Esophagus muscularis mucosa (tissue), 4 donors: ENCODE results near the gene NGRN. TPM values are rescaled to one million over a fixed set of nuclear protein-coding genes. Genes with fewer than 3 reads are reported as not detected.

Source experiments
- DNase-seq: peaks from one replicate; pipeline ENCODE4 v3.0.0-alpha.2; 2017; ENCODE audit errors: extremely low spot score
- H3K27ac ChIP-seq, 4 donors: fragments of 200-600 bp; sonication (generic); replicated peaks in 1 of 4; 1 replicate in 3 of 4; 2 replicates in 1 of 4; pipeline ENCODE4 v1.5.1; 2016 to 2019; ENCODE audit warnings: mild to moderate bottlenecking in 1 of 4
- H3K27me3 ChIP-seq, 4 donors: fragments of 200-600 bp; sonication (generic); one replicate each; pipeline versions ENCODE4 v1.5.1 to v1.6.0; 2016 to 2019
- H3K36me3 ChIP-seq, 4 donors: fragments of 200-600 bp; sonication (generic); one replicate each; pipeline ENCODE4 v1.5.1; 2016 to 2019
- H3K4me1 ChIP-seq, 4 donors: fragments of 200-600 bp; sonication (generic); one replicate each; pipeline ENCODE4 v1.5.1; 2016 to 2019
- H3K4me3 ChIP-seq, 4 donors: fragments of 200-600 bp; sonication (generic); 1 replicate in 2 of 4; 2 replicates in 2 of 4; pipeline ENCODE4 v1.5.1; 2016 to 2019; ENCODE audit warnings: mild to moderate bottlenecking in 4 of 4, moderate library complexity in 1 of 4
- H3K9me3 ChIP-seq, 4 donors: fragments of 200-600 bp; sonication (generic); 1 replicate in 3 of 4; 2 replicates in 1 of 4; pipeline ENCODE4 v1.5.1; 2016 to 2019
- EP300 ChIP-seq: sonication (generic); formaldehyde crosslinking; IDR thresholded peaks from one replicate; pipeline ENCODE4 v1.6.1; 2017; ENCODE audit warnings: antibody characterized with exemption
- POLR2A ChIP-seq: fragments of 450-650 bp; IDR thresholded peaks from one replicate; pipeline ENCODE4 v1.6.1; 2017; ENCODE audit warnings: antibody characterized with exemption, moderate library complexity, mild to moderate bottlenecking, low read depth
- POLR2AphosphoS5 ChIP-seq, 2 donors: sonication (generic); formaldehyde crosslinking; IDR thresholded peaks; one replicate each; pipeline ENCODE4 v1.6.1; 2017; ENCODE audit warnings: antibody characterized with exemption in 2 of 2
- WGBS: methylation state at CpG from one replicate; pipeline ENCODE4 v1.1.5; 2018; 5-methylcytosine and 5-hydroxymethylcytosine counted together
- intact Hi-C: fragments of 100-400 bp; cut with DNase I; formaldehyde crosslinking; loops from one replicate; pipeline ENCODE4 v1.15.1; 2023
- total RNA-seq, 4 donors: library from RNA; depleted of rRNA; stranded (reverse); fragments of >200 nt; gene quantifications; one replicate each; pipeline versions ENCODE4 v1.1.0 to v1.2.1, GENCODE V29; 2016
- TF ChIP-seq, protein P1 (sequence below), 3 experiments: fragments of 200-600 bp in 2 of 3; fragments of 450-650 bp in 1 of 3; sonication (generic) in 2 of 3; IDR thresholded peaks; one replicate each; pipeline ENCODE4 v1.5.1; 2017 to 2019; ENCODE audit warnings: antibody characterized with exemption in 3 of 3, mild to moderate bottlenecking in 2 of 3, moderate library complexity in 1 of 3

The NGRN gene
- total RNA-seq, 4 donors from 2014 or later, result 140 to 166 (median 154) TPM

DNA sequence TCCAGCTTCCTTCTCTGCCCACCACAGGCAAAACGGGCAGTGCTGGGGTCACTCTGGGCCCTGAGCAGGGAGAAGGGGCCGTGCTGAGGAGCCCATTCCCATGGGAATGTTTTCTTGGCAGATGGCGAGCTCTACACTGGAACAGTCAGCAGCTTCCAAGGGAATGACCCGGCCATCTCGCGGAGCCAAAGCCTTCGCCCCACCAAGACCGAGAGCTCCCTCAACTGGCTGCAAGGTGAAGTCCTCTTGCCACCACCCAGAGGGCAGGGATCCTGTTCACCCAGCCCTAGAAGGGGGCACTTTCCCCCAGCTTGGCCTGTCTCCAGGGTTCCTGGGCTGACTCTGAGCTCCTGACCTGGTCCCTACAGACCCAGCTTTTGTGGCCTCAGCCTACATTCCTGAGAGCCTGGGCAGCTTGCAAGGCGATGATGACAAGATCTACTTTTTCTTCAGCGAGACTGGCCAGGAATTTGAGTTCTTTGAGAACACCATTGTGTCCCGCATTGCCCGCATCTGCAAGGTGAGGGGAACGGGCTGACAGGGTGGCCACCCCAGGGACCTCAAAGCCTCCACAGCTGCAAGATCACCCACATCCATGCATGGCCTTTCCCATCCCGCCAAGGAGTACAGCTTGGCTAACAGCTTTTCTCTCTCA, 44.1 kb upstream of the NGRN start:
- peak overlapping the region; percentile 66 to 75 (median 70) for H3K27ac ChIP-seq
- no peak for DNase-seq
- no peaks in the 10 kb centered on the region for H3K27me3 ChIP-seq
- H3K36me3 ChIP-seq, result peaks cover 39 to 76% (median 65%) of the 10 kb centered on the region in 4 donors
- peaks cover 12 to 45% (median 29%) of the 10 kb centered on the region in 4 donors for H3K4me1 ChIP-seq
- TF ChIP-seq EP300, result no peak
- TF ChIP-seq, protein P1, sequence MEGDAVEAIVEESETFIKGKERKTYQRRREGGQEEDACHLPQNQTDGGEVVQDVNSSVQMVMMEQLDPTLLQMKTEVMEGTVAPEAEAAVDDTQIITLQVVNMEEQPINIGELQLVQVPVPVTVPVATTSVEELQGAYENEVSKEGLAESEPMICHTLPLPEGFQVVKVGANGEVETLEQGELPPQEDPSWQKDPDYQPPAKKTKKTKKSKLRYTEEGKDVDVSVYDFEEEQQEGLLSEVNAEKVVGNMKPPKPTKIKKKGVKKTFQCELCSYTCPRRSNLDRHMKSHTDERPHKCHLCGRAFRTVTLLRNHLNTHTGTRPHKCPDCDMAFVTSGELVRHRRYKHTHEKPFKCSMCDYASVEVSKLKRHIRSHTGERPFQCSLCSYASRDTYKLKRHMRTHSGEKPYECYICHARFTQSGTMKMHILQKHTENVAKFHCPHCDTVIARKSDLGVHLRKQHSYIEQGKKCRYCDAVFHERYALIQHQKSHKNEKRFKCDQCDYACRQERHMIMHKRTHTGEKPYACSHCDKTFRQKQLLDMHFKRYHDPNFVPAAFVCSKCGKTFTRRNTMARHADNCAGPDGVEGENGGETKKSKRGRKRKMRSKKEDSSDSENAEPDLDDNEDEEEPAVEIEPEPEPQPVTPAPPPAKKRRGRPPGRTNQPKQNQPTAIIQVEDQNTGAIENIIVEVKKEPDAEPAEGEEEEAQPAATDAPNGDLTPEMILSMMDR (IDR thresholded peaks at IDR 0.05), result peak; percentile 87 to 89 (median 87)
- peak; percentile 61 to 66 for TF ChIP-seq POLR2AphosphoS5 (IDR thresholded peaks at IDR 0.05)
- intact Hi-C loops, result no loop called here
- 51% methylated on average over 10 of the region's 14 CpGs for WGBS
- H3K4me3 ChIP-seq, result no peak overlapping the region
- no peaks in the 10 kb centered on the region for H3K9me3 ChIP-seq

DNA sequence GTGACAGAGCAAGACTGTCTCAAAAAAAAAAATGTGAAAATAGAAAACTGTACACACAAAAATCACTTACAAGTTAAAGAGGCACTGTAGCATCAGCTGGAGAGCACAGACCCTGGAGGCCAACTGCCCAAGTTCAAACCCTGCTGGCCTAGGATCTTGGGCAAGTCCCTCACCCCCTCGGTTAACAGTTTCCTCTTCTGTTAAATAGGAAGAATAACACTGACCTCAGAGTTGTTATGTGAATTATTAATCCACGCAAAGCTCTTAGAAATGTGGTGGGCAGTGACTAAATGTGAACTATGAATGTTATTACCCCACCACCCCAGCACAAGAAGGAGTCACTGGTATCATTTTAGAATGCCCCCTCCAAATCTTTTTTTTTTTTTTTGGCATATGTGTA, 42.9 kb upstream of the NGRN start:
- no peak overlapping the region for H3K4me3 ChIP-seq
- intact Hi-C loops, result no loop called here
- no peaks in the 10 kb centered on the region for H3K9me3 ChIP-seq
- no peaks in the 10 kb centered on the region for H3K27me3 ChIP-seq
- peaks cover 12 to 45% (median 29%) of the 10 kb centered on the region in 4 donors for H3K4me1 ChIP-seq
- DNase-seq, result no peak
- WGBS, result 68% methylated on average over 2 of the region's 2 CpGs
- H3K27ac ChIP-seq, result no peak overlapping the region
- TF ChIP-seq, protein P1 (IDR thresholded peaks at IDR 0.05), result no peak
- TF ChIP-seq POLR2A, result no peak
- TF ChIP-seq EP300, result no peak
- TF ChIP-seq POLR2AphosphoS5 (IDR thresholded peaks at IDR 0.05), result no peak
- H3K36me3 ChIP-seq, result peaks cover 40 to 82% (median 68%) of the 10 kb centered on the region in 4 donors

DNA sequence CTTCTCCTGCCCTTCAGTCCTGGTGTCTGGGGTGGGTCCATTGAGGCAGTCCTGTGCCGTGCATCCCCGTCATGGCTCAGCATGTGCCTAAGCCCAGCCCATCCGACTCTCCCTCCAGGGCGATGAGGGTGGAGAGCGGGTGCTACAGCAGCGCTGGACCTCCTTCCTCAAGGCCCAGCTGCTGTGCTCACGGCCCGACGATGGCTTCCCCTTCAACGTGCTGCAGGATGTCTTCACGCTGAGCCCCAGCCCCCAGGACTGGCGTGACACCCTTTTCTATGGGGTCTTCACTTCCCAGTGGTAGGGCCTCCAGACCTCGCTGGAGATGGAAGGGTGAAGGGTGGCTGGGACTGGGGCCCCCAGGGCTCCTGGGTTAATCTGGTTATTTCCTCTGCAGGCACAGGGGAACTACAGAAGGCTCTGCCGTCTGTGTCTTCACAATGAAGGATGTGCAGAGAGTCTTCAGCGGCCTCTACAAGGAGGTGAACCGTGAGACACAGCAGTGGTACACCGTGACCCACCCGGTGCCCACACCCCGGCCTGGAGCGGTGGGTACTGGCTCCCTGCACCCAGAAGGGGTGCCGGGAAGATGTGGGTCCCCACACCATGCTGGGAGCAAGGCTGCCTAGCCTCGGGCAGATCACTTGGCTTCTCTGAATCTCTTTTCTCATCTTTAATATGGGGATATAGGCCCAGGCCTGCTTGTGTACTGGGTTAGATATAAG, 41.9 kb upstream of the NGRN start:
- intact Hi-C loops, result no loop called here
- no peaks in the 10 kb centered on the region for H3K27me3 ChIP-seq
- H3K36me3 ChIP-seq, result peaks cover 44 to 82% (median 69%) of the 10 kb centered on the region in 4 donors
- no peaks in the 10 kb centered on the region for H3K9me3 ChIP-seq
- no peak overlapping the region for H3K4me3 ChIP-seq
- DNase-seq, result no peak
- no peak for TF ChIP-seq POLR2AphosphoS5 (IDR thresholded peaks at IDR 0.05)
- TF ChIP-seq POLR2A, result no peak
- TF ChIP-seq, protein P1 (IDR thresholded peaks at IDR 0.05), result no peak
- TF ChIP-seq EP300, result no peak
- WGBS, result 90% methylated on average over 14 of the region's 22 CpGs
- no peak overlapping the region for H3K27ac ChIP-seq
- peaks cover 12 to 51% (median 34%) of the 10 kb centered on the region in 4 donors for H3K4me1 ChIP-seq

DNA sequence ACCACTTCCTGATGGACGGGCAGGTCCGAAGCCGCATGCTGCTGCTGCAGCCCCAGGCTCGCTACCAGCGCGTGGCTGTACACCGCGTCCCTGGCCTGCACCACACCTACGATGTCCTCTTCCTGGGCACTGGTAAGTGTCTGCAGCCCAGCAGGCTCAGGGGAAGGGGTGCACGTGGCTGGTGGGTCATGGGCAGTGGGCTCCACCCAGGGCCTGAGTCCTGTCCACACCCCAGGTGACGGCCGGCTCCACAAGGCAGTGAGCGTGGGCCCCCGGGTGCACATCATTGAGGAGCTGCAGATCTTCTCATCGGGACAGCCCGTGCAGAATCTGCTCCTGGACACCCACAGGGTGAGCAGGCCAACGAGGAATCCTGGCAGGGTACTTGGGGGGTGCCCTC, 40.4 kb upstream of the NGRN start:
- Histone ChIP-seq H3K4me1 (peaks cover 16 to 52% (median 36%) of the 10 kb centered on the region in 4 donors), H3K27ac (no peak overlapping the region), H3K4me3 (no peak overlapping the region), H3K27me3 (no peaks in the 10 kb centered on the region), H3K36me3 (peaks cover 47 to 93% (median 83%) of the 10 kb centered on the region in 4 donors), H3K9me3 (no peaks in the 10 kb centered on the region)
- TF ChIP-seq POLR2A, result no peak
- TF ChIP-seq POLR2AphosphoS5 (IDR thresholded peaks at IDR 0.05), result no peak
- no peak for TF ChIP-seq EP300
- TF ChIP-seq, protein P1 (IDR thresholded peaks at IDR 0.05), result no peak
- intact Hi-C loops, result no loop called here
- 91% methylated on average over 16 of the region's 17 CpGs for WGBS
- DNase-seq, result no peak
